ENCODE measurements around the gene ATP4B. TPM values are rescaled to one million over a fixed set of nuclear protein-coding genes. Genes with fewer than 3 reads are reported as not detected.

The ATP4B gene
- total and polyA plus RNA-seq, 2 of the 8 experiments (the other 6 are each of a cell fraction or from before 2014, with no cell fraction given) = 0.05 TPM; not detected in 1

GRCh38 chr13:113623491-113624234, 34.3 kb downstream of the ATP4B start:
- Histone ChIP-seq H3K79me1 (ENCODE audit: low read depth, low read length) (peaks cover 8% of the 10 kb centered on the region; the same call in 1 of the 2 replicates), H2BK120ac (replicated peaks; ENCODE audit: low read depth, low read length) (no peak overlapping the region), H2BK5ac (ENCODE audit: low read depth, low read length) (no peak overlapping the region), H3K9ac (replicated peaks in 1 of 4; ENCODE audit: extremely low read depth in 1 of 4, low read depth in 3 of 4, low read length in 3 of 4) (no peak overlapping the region), H3K9me3 (ENCODE audit: insufficient read depth in 2 of 2, low read depth in 1 of 2, low read length in 1 of 2) (peaks cover 0 to 14% of the 10 kb centered on the region in 2 experiments; a peak in 1 of 4 replicates), H4K8ac (ENCODE audit: extremely low read depth, insufficient read depth, low read length) (no peak overlapping the region; the same call in 1 of the 2 replicates), H3K23ac (ENCODE audit: insufficient read length) (no peak overlapping the region), H2AFZ (ENCODE audit: low read length) (no peak overlapping the region), H2AK5ac (ENCODE audit: low read depth, low read length) (no peak overlapping the region), H3K4me2 (ENCODE audit: insufficient read depth in 1 of 2, low read depth in 2 of 2, low read length in 2 of 2) (no peak overlapping the region), H3K14ac (ENCODE audit: insufficient read length) (no peak overlapping the region), H4K91ac (replicated peaks; ENCODE audit: insufficient read length, low read length) (no peak overlapping the region), H3K4ac (replicated peaks; ENCODE audit: insufficient read length, low read depth, low read length) (no peak overlapping the region), H3K18ac (ENCODE audit: extremely low read depth, low read length) (no peak overlapping the region), H3K23me2 (ENCODE audit: low read depth, low read length) (no peaks in the 10 kb centered on the region), H2BK15ac (ENCODE audit: low read length) (no peak overlapping the region), H3K27me3 (replicated peaks in 1 of 4; ENCODE audit: control insufficient read depth in 3 of 4, extremely low read depth in 1 of 4, insufficient read depth in 3 of 4, low read length in 3 of 4) (no peaks in the 10 kb centered on the region), H4K5ac (ENCODE audit: insufficient read length, low read depth, low read length) (no peak overlapping the region), H3K56ac (replicated peaks; ENCODE audit: insufficient read length, low read depth, low read length) (no peak overlapping the region), H3K36me3 (ENCODE audit: control insufficient read depth in 2 of 4, insufficient read depth in 4 of 4, low read length in 3 of 4) (peaks cover 0 to 21% (median 11%) of the 10 kb centered on the region in 4 experiments; a peak in 5 of 8 replicates), H3K27ac (ENCODE audit: low read depth, low read length) (no peak overlapping the region), H3K79me2 (ENCODE audit: control insufficient read depth in 1 of 2, insufficient read depth in 2 of 2, low read length in 2 of 2) (peaks cover 0 to 26% of the 10 kb centered on the region in 2 experiments; a peak in 2 of 4 replicates), H3K4me3 (ENCODE audit: extremely low read depth in 1 of 4, insufficient read depth in 2 of 4, low read depth in 3 of 4, low read length in 4 of 4) (no peak overlapping the region), H4K20me1 (replicated peaks in 1 of 2; ENCODE audit: control insufficient read depth in 1 of 2, insufficient read depth in 2 of 2, low read length in 2 of 2) (peaks cover 5 to 7% of the 10 kb centered on the region in 2 experiments), H3K4me1 (replicated peaks in 1 of 4; ENCODE audit: control insufficient read depth in 3 of 4, insufficient read depth in 4 of 4, low read length in 3 of 4) (peaks cover 0 to 3% (median 0%) of the 10 kb centered on the region in 4 experiments; a peak in 1 of 7 replicates), H2BK12ac (ENCODE audit: low read depth, low read length) (no peak overlapping the region), H2BK20ac (ENCODE audit: low read length) (no peak overlapping the region)
- ChIA-PET POLR2A (ENCODE audit: partially characterized antibody) (interaction anchor here (1.2 kb wide), 1 partner anchor 10 kb away, joined by 4 read pairs; no protein-coding TSS in a partner anchor), CTCF (ENCODE audit: partially characterized antibody) (no interaction called here)
- FAIRE-seq (no peak), DNase-seq (ENCODE audit: low read depth in 1 of 2, low spot score in 2 of 2) (no peak)
- TF ChIP-seq KDM4A (IDR thresholded peaks at IDR 0.05; ENCODE audit: low read depth, low read length, severe bottlenecking) = no peak
- WGBS, 2 experiments (ENCODE audit: extremely low coverage in 1 of 2, insufficient coverage in 1 of 2, insufficient read length in 1 of 2, insufficient replicate concordance in 2 of 2, low coverage in 1 of 2, low lambda C conversion rate in 2 of 2, missing lambda C conversion rate in 1 of 2) = 96% methylated on average over 20 of the region's 20 CpGs; no CpG with 5 or more reads in 1 of the 2 experiments

Measured in H1 (cell line).